GM23338 (cell line): ENCODE results near the gene ZNF443. TPM values are rescaled to one million over a fixed set of nuclear protein-coding genes. Genes with fewer than 3 reads are reported as not detected.
"Not testable (repeated sequence)": the region's sequence is repeated elsewhere in the genome, so short reads cannot be mapped to it uniquely, and the experiment has no call there.

Experiments
- ATAC-seq: fragments of 200-7000 bp; cut with Tn5 transposase; 3 replicates; pipeline ENCODE4 v1.9.1; 2020
- DNase-seq: peaks from one replicate; pipeline ENCODE4 v3.0.0-alpha.2; 2015; ENCODE audit warnings: low spot score
- H2AFZ ChIP-seq: fragments of 200-600 bp; sonication (generic); 2 replicates; pipeline ENCODE4 v1.8.0; 2016; ENCODE audit warnings: antibody characterized with exemption, mild to moderate bottlenecking, moderate library complexity
- H3F3A ChIP-seq: fragments of 200-600 bp; sonication (generic); replicated peaks from 2 replicates; pipeline ENCODE4 v1.8.0; 2017; ENCODE audit warnings: antibody characterized with exemption, mixed run types, low read depth
- H3K27ac ChIP-seq: fragments of 200-600 bp; sonication (generic); 2 replicates; pipeline ENCODE4 v1.6.1; 2016; ENCODE audit warnings: low read depth
- H3K27me3 ChIP-seq: fragments of 200-600 bp; sonication (generic); 2 replicates; pipeline ENCODE4 v1.8.0; 2016; ENCODE audit warnings: mild to moderate bottlenecking, mixed run types, moderate library complexity; ENCODE audit not compliant: insufficient read depth
- H3K36me3 ChIP-seq: fragments of 200-600 bp; sonication (generic); 2 replicates; pipeline ENCODE4 v1.8.0; 2016; ENCODE audit warnings: mild to moderate bottlenecking; ENCODE audit not compliant: insufficient read depth
- H3K4me1 ChIP-seq: fragments of 200-600 bp; sonication (generic); 2 replicates; pipeline ENCODE4 v1.8.0; 2016; ENCODE audit warnings: mild to moderate bottlenecking, moderate library complexity; ENCODE audit not compliant: insufficient read depth
- H3K4me2 ChIP-seq: fragments of 200-600 bp; sonication (generic); 2 replicates; pipeline ENCODE4 v1.7.1; 2017; ENCODE audit warnings: mixed run types
- H3K4me3 ChIP-seq: fragments of 200-600 bp; sonication (generic); 2 replicates; pipeline ENCODE4 v1.6.1; 2016; ENCODE audit warnings: mixed run types
- H3K79me2 ChIP-seq: fragments of 200-600 bp; sonication (generic); replicated peaks from 2 replicates; pipeline ENCODE4 v1.8.0; 2017; ENCODE audit warnings: mild to moderate bottlenecking; ENCODE audit not compliant: insufficient read depth
- H3K9me2 ChIP-seq: fragments of 200-600 bp; sonication (generic); 2 replicates; pipeline ENCODE4 v1.8.0; 2017; ENCODE audit not compliant: insufficient read depth
- H4K20me1 ChIP-seq: fragments of 200-600 bp; sonication (generic); replicated peaks from 2 replicates; pipeline ENCODE4 v1.8.0; 2017; ENCODE audit warnings: mild to moderate bottlenecking; ENCODE audit not compliant: insufficient read depth
- H3K27ac Mint-ChIP-seq: 2 replicates; pipeline ENCODE4 v1.8.0; 2020; ENCODE audit warnings: inconsistent platforms, mild to moderate bottlenecking, moderate library complexity, mixed read lengths
- H3K27me3 Mint-ChIP-seq: 3 replicates; pipeline ENCODE4 v1.8.0; 2022; ENCODE audit warnings: low read depth, mild to moderate bottlenecking, moderate library complexity, mixed read lengths, inconsistent platforms; ENCODE audit not compliant: insufficient read depth, poor library complexity
- H3K36me3 Mint-ChIP-seq: 3 replicates; pipeline ENCODE4 v1.8.0; 2021; ENCODE audit warnings: low read depth, mild to moderate bottlenecking, inconsistent platforms, moderate library complexity, mixed read lengths
- H3K4me1 Mint-ChIP-seq: 3 replicates; pipeline ENCODE4 v1.8.0; 2020; ENCODE audit warnings: mild to moderate bottlenecking, inconsistent platforms, mixed read lengths
- H3K4me3 Mint-ChIP-seq: 3 replicates; pipeline ENCODE4 v1.8.0; 2021; ENCODE audit warnings: moderate library complexity, mild to moderate bottlenecking, inconsistent platforms, mixed read lengths
- H3K9me3 Mint-ChIP-seq: 3 replicates; pipeline ENCODE4 v1.8.0; 2020; ENCODE audit warnings: moderate library complexity, mild to moderate bottlenecking, inconsistent platforms, mixed read lengths
- CREB1 ChIP-seq: fragments of 250-450 bp; sonication (Bioruptor Pico); IDR thresholded peaks from 2 replicates; pipeline ENCODE4 v1.5.0; 2020; ENCODE audit warnings: low read depth, mild to moderate bottlenecking, moderate library complexity
- EZH2 ChIP-seq: fragments of 200-600 bp; sonication (generic); IDR thresholded peaks from one replicate; pipeline ENCODE4 v1.8.0; 2017; ENCODE audit warnings: antibody characterized with exemption, mild to moderate bottlenecking, low read depth; ENCODE audit not compliant: unreplicated experiment
- NANOG ChIP-seq: IDR thresholded peaks from 2 replicates; pipeline ENCODE4 v1.6.1; 2016; ENCODE audit warnings: antibody characterized with exemption, borderline replicate concordance
- POLR2AphosphoS5 ChIP-seq: IDR thresholded peaks from 2 replicates; pipeline ENCODE4 v1.6.1; 2016; ENCODE audit warnings: antibody characterized with exemption, low read depth
- STAT1 ChIP-seq: IDR thresholded peaks from one replicate; pipeline ENCODE4 v1.6.1; 2016; ENCODE audit warnings: antibody characterized with exemption; ENCODE audit not compliant: unreplicated experiment
- ZNF114 ChIP-seq: fragments of 250-450 bp; sonication (Bioruptor Pico); IDR thresholded peaks from 2 replicates; pipeline ENCODE4 v1.5.0; 2020; ENCODE audit warnings: mild to moderate bottlenecking, moderate library complexity
- ZNF331 ChIP-seq: fragments of 250-450 bp; sonication (Bioruptor Pico); IDR thresholded peaks from 2 replicates; pipeline ENCODE4 v1.5.0; 2020; ENCODE audit warnings: low read depth, mild to moderate bottlenecking, moderate library complexity
- polyA plus RNA-seq: library from polyadenylated mRNA; unstranded; fragments of >200 nt; fragmentation: Nextera tagmentation; extraction: Ambion mirVana; gene quantifications from 2 replicates; pipeline ENCODE4 v1.2.1, GENCODE V29; 2016
- total RNA-seq: library from RNA; depleted of rRNA; stranded (reverse); fragments of >200 nt; shearing (Covaris generic); gene quantifications from 2 replicates; pipeline ENCODE4 v1.2.3, GENCODE V29; 2014
- TF ChIP-seq, protein P1 (sequence below): IDR thresholded peaks from one replicate; pipeline ENCODE4 v1.6.1; 2018; ENCODE audit warnings: antibody characterized with exemption; ENCODE audit not compliant: unreplicated experiment
- TF ChIP-seq, protein P2 (sequence below): IDR thresholded peaks from 2 replicates; pipeline ENCODE4 v1.6.1; 2016; ENCODE audit warnings: antibody characterized with exemption
- TF ChIP-seq, protein P3 (sequence below): fragments of 250-450 bp; sonication (Bioruptor Pico); IDR thresholded peaks from 2 replicates; pipeline ENCODE4 v1.5.0; 2020; ENCODE audit warnings: mild to moderate bottlenecking, moderate library complexity

Gene ZNF443
- total and polyA plus RNA-seq, 2 experiments from 2014 or later: 5.4 to 10.0 TPM

DNA sequence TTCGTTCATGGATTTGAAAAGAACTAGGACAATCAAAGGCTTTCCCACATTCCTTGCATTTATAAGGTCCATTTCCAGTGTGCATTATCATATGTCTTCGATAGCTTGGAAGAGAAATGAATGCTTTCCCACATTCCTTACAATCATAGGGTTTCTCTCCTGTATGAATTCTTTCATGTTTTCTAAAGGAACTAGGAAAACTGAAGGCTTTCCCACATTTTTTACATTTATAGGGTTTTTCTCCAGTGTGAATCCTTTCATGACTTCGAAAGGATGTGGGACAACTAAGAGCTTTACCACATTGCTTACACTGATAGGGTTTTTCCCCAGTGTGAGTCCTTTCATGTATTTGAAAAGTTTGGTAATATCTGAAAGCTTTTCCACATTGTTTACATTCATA, 23.9 kb upstream of the ZNF443 start (continued):
- TF ChIP-seq ZNF114 (CRISPR knock-in tag) (no peak), ZNF331 (no peak), POLR2AphosphoS5 (no peak)

GRCh38 chr19:12464139-12464538, 23.3 kb upstream of the ZNF443 start:
- Mint-ChIP-seq H3K9me3 (peaks cover 79% of the 10 kb centered on the region), H3K36me3 (peaks cover 61% of the 10 kb centered on the region)
- ATAC-seq, DNase-seq, H3K27me3 Mint-ChIP-seq, H2AFZ ChIP-seq, H4K20me1 ChIP-seq, H3K4me1 ChIP-seq, H3F3A ChIP-seq, H3K4me1 Mint-ChIP-seq, H3K27ac Mint-ChIP-seq, H3K4me2 ChIP-seq, H3K9me2 ChIP-seq, H3K27me3 ChIP-seq, H3K4me3 ChIP-seq, H3K27ac ChIP-seq, H3K4me3 Mint-ChIP-seq, H3K36me3 ChIP-seq, H3K79me2 ChIP-seq: not testable (repeated sequence)

DNA sequence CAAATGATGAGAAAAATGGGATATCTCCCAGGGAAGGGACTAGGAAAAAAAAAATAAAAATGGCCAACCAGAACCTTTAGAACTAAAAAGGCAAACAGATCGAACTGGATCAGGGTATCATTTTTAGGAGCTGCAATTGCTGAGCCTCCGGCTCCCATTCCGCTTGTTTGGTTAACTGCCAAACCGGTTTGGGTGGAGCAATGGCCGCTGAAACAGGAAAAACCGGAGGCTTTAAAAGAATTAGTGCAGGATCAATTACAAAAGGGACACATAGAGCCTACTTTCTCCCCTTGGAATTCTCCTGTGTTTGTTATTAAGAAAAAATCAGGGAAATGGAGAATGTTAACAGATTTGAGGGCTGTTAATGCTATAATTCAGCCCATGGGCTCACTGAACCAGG, 12.7 kb upstream of the ZNF443 start:
- TF ChIP-seq EZH2 (no peak), STAT1 (no peak), POLR2AphosphoS5 (no peak), NANOG (no peak), CREB1 (CRISPR knock-in tag) (no peak), ZNF114 (CRISPR knock-in tag) (no peak)
- TF ChIP-seq, protein P1, sequence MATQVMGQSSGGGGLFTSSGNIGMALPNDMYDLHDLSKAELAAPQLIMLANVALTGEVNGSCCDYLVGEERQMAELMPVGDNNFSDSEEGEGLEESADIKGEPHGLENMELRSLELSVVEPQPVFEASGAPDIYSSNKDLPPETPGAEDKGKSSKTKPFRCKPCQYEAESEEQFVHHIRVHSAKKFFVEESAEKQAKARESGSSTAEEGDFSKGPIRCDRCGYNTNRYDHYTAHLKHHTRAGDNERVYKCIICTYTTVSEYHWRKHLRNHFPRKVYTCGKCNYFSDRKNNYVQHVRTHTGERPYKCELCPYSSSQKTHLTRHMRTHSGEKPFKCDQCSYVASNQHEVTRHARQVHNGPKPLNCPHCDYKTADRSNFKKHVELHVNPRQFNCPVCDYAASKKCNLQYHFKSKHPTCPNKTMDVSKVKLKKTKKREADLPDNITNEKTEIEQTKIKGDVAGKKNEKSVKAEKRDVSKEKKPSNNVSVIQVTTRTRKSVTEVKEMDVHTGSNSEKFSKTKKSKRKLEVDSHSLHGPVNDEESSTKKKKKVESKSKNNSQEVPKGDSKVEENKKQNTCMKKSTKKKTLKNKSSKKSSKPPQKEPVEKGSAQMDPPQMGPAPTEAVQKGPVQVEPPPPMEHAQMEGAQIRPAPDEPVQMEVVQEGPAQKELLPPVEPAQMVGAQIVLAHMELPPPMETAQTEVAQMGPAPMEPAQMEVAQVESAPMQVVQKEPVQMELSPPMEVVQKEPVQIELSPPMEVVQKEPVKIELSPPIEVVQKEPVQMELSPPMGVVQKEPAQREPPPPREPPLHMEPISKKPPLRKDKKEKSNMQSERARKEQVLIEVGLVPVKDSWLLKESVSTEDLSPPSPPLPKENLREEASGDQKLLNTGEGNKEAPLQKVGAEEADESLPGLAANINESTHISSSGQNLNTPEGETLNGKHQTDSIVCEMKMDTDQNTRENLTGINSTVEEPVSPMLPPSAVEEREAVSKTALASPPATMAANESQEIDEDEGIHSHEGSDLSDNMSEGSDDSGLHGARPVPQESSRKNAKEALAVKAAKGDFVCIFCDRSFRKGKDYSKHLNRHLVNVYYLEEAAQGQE: no peak
- TF ChIP-seq, protein P2, sequence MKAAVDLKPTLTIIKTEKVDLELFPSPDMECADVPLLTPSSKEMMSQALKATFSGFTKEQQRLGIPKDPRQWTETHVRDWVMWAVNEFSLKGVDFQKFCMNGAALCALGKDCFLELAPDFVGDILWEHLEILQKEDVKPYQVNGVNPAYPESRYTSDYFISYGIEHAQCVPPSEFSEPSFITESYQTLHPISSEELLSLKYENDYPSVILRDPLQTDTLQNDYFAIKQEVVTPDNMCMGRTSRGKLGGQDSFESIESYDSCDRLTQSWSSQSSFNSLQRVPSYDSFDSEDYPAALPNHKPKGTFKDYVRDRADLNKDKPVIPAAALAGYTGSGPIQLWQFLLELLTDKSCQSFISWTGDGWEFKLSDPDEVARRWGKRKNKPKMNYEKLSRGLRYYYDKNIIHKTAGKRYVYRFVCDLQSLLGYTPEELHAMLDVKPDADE: no peak
- TF ChIP-seq, protein P3, sequence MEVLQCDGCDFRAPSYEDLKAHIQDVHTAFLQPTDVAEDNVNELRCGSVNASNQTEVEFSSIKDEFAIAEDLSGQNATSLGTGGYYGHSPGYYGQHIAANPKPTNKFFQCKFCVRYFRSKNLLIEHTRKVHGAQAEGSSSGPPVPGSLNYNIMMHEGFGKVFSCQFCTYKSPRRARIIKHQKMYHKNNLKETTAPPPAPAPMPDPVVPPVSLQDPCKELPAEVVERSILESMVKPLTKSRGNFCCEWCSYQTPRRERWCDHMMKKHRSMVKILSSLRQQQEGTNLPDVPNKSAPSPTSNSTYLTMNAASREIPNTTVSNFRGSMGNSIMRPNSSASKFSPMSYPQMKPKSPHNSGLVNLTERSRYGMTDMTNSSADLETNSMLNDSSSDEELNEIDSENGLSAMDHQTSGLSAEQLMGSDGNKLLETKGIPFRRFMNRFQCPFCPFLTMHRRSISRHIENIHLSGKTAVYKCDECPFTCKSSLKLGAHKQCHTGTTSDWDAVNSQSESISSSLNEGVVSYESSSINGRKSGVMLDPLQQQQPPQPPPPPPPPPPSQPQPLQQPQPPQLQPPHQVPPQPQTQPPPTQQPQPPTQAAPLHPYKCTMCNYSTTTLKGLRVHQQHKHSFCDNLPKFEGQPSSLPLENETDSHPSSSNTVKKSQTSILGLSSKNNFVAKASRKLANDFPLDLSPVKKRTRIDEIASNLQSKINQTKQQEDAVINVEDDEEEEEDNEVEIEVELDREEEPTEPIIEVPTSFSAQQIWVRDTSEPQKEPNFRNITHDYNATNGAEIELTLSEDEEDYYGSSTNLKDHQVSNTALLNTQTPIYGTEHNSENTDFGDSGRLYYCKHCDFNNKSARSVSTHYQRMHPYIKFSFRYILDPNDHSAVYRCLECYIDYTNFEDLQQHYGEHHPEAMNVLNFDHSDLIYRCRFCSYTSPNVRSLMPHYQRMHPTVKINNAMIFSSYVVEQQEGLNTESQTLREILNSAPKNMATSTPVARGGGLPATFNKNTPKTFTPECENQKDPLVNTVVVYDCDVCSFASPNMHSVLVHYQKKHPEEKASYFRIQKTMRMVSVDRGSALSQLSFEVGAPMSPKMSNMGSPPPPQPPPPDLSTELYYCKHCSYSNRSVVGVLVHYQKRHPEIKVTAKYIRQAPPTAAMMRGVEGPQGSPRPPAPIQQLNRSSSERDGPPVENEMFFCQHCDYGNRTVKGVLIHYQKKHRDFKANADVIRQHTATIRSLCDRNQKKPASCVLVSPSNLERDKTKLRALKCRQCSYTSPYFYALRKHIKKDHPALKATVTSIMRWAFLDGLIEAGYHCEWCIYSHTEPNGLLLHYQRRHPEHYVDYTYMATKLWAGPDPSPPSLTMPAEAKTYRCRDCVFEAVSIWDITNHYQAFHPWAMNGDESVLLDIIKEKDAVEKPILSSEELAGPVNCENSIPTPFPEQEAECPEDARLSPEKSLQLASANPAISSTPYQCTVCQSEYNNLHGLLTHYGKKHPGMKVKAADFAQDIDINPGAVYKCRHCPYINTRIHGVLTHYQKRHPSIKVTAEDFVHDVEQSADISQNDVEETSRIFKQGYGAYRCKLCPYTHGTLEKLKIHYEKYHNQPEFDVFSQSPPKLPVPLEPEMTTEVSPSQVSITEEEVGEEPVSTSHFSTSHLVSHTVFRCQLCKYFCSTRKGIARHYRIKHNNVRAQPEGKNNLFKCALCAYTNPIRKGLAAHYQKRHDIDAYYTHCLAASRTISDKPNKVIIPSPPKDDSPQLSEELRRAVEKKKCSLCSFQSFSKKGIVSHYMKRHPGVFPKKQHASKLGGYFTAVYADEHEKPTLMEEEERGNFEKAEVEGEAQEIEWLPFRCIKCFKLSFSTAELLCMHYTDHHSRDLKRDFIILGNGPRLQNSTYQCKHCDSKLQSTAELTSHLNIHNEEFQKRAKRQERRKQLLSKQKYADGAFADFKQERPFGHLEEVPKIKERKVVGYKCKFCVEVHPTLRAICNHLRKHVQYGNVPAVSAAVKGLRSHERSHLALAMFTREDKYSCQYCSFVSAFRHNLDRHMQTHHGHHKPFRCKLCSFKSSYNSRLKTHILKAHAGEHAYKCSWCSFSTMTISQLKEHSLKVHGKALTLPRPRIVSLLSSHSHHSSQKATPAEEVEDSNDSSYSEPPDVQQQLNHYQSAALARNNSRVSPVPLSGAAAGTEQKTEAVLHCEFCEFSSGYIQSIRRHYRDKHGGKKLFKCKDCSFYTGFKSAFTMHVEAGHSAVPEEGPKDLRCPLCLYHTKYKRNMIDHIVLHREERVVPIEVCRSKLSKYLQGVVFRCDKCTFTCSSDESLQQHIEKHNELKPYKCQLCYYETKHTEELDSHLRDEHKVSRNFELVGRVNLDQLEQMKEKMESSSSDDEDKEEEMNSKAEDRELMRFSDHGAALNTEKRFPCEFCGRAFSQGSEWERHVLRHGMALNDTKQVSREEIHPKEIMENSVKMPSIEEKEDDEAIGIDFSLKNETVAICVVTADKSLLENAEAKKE (CRISPR knock-in tag): no peak
- no peaks in the 10 kb centered on the region for H3K27me3 ChIP-seq
- ATAC-seq (no peak), DNase-seq (peak; percentile 32)
- no peaks in the 10 kb centered on the region for H3K9me2 ChIP-seq
- no peaks in the 10 kb centered on the region for H3K27me3 Mint-ChIP-seq
- H2AFZ ChIP-seq: no peak overlapping the region
- H4K20me1 ChIP-seq: no peaks in the 10 kb centered on the region
- H3K27ac Mint-ChIP-seq: no peak overlapping the region
- H3F3A ChIP-seq: no peaks in the 10 kb centered on the region
- peaks cover 84% of the 10 kb centered on the region for H3K9me3 Mint-ChIP-seq
- H3K4me3 Mint-ChIP-seq: no peak overlapping the region
- H3K27ac ChIP-seq: no peak overlapping the region
- H3K4me3 ChIP-seq: no peak overlapping the region
- no peaks in the 10 kb centered on the region for H3K79me2 ChIP-seq
- no peaks in the 10 kb centered on the region for H3K4me1 ChIP-seq
- H3K4me1 Mint-ChIP-seq: no peaks in the 10 kb centered on the region
- no peaks in the 10 kb centered on the region for H3K36me3 ChIP-seq
- peaks cover 21% of the 10 kb centered on the region for H3K36me3 Mint-ChIP-seq
- H3K4me2 ChIP-seq: no peak overlapping the region
